ENCODE measurements around the gene KNL1.
"Not testable (repeated sequence)": the region's sequence is repeated elsewhere in the genome, so short reads cannot be mapped to it uniquely, and the experiment has no call there.

Gene KNL1

GRCh38 chr15:40593588-40594428, at the start of gene KNL1:
TSS of gene KNL1 (plus strand) at chr15:40594249. CDS start at chr15:40602932, 8,683 bp downstream.
- DNase-seq: peak; percentile 94

- no peak for DNase-seq
Observed at GRCh38 chr15:40545457-40545856, 48.6 kb upstream of the KNL1 start.

GRCh38 chr15:40548610-40549009, 45.4 kb upstream of the KNL1 start:
- no peak for DNase-seq

- no peak for DNase-seq
Observed at GRCh38 chr15:40549894-40550293, 44.2 kb upstream of the KNL1 start.

- DNase-seq: no peak
Observed at GRCh38 chr15:40550341-40551037, 43.6 kb upstream of the KNL1 start.

GRCh38 chr15:40554161-40554525, 39.9 kb upstream of the KNL1 start:
- no peak for DNase-seq

- no peak for DNase-seq
Observed at GRCh38 chr15:40555876-40556275, 38.2 kb upstream of the KNL1 start.

GRCh38 chr15:40558952-40559742, 34.9 kb upstream of the KNL1 start:
- no peak for DNase-seq

- DNase-seq: no peak
Observed at GRCh38 chr15:40562691-40563090, 31.4 kb upstream of the KNL1 start.

GRCh38 chr15:40563426-40563825, 30.6 kb upstream of the KNL1 start:
- DNase-seq: no peak

- DNase-seq: peak; percentile 98
Observed at GRCh38 chr15:40564591-40565332, 29.3 kb upstream of the KNL1 start, which contains the start of gene CCDC32. TSS of gene CCDC32 (minus strand) at chr15:40565042. CDS start at chr15:40563015, 2,027 bp downstream.

GRCh38 chr15:40565333-40566238, 28.5 kb upstream of the KNL1 start:
- no peak for DNase-seq

- no peak for DNase-seq
Observed at GRCh38 chr15:40567111-40567510, 26.9 kb upstream of the KNL1 start.

- peak; percentile 91 for DNase-seq
Observed at GRCh38 chr15:40569129-40569953, 24.7 kb upstream of the KNL1 start, which contains the start of gene RPUSD2. TSS of gene RPUSD2 (plus strand) at chr15:40569299. CDS start at chr15:40569338, 39 bp downstream.

- no peak for DNase-seq
Observed at GRCh38 chr15:40575113-40575512, 18.9 kb upstream of the KNL1 start.

GRCh38 chr15:40576914-40577313, 17.1 kb upstream of the KNL1 start:
- not testable (repeated sequence) for DNase-seq

GRCh38 chr15:40578892-40579291, 15.2 kb upstream of the KNL1 start:
- DNase-seq: no peak

GRCh38 chr15:40581796-40582195, 12.3 kb upstream of the KNL1 start:
- not testable (repeated sequence) for DNase-seq

GRCh38 chr15:40582726-40583246, 11.3 kb upstream of the KNL1 start:
- DNase-seq: peak; percentile 19

- no peak for DNase-seq
Observed at GRCh38 chr15:40584191-40584590, 9.9 kb upstream of the KNL1 start.

Data from fibroblast of upper back skin (primary cell).